Keratinocyte (primary cell): ENCODE results near the gene PPP1R12A. TPM values are rescaled to one million over a fixed set of nuclear protein-coding genes. Genes with fewer than 3 reads are reported as not detected.
A peak's percentile ranks its signal among the peaks of the same experiment; 100 is the strongest.

Experiments
- DNase-seq: peaks from one replicate; pipeline ENCODE4 v3.0.0-alpha.2; 2011; ENCODE audit warnings: low read depth, missing footprints, low spot score
- FAIRE-seq: peaks from 2 replicates; lab custom pipeline; 2011; peaks lifted over from hg19 to GRCh38; lab: Jason Lieb, UNC
- H2AFZ ChIP-seq: 2 replicates; pipeline ENCODE4 v1.6.0; 2012; ENCODE audit warnings: low read length, control low read depth, inconsistent platforms; ENCODE audit not compliant: control insufficient read depth
- H3K27ac ChIP-seq: 2 replicates; pipeline ENCODE4 v1.5.1; 2011; ENCODE audit warnings: low read length; ENCODE audit not compliant: control insufficient read depth, insufficient read depth
- H3K27me3 ChIP-seq: 3 replicates; pipeline ENCODE4 v1.6.0; 2011; ENCODE audit warnings: low read length; ENCODE audit not compliant: control insufficient read depth, insufficient read depth; ENCODE audit errors: extremely low read depth
- H3K36me3 ChIP-seq, 2 experiments: 2 replicates in 1 of 2; 3 replicates in 1 of 2; pipeline ENCODE4 v1.5.1; 2011; ENCODE audit warnings: low read length in 2 of 2, mild to moderate bottlenecking in 1 of 2; ENCODE audit not compliant: control insufficient read depth in 2 of 2, insufficient read depth in 2 of 2; ENCODE audit errors: extremely low read depth in 1 of 2
- H3K4me1 ChIP-seq: 3 replicates; pipeline ENCODE4 v1.5.1; 2011; ENCODE audit warnings: low read length; ENCODE audit not compliant: control insufficient read depth, insufficient read depth; ENCODE audit errors: extremely low read depth
- H3K4me2 ChIP-seq: 3 replicates; pipeline ENCODE4 v1.6.0; 2011; ENCODE audit warnings: low read depth, low read length; ENCODE audit not compliant: control insufficient read depth, insufficient read depth; ENCODE audit errors: extremely low read depth
- H3K4me3 ChIP-seq, 3 experiments: fragments of 200-600 bp in 1 of 3; sonication (generic) in 1 of 3; 2 replicates in 2 of 3; 3 replicates in 1 of 3; pipeline ENCODE4 v1.5.1; 2011 to 2016; ENCODE audit warnings: low read length in 3 of 3, mild to moderate bottlenecking in 3 of 3, control low read depth in 2 of 3, inconsistent platforms in 1 of 3, low read depth in 1 of 3, mixed read lengths in 1 of 3, mixed run types in 1 of 3, moderate library complexity in 1 of 3; ENCODE audit not compliant: control insufficient read depth in 2 of 3, insufficient read depth in 2 of 3; ENCODE audit errors: extremely low read depth in 1 of 3
- H3K79me2 ChIP-seq: 2 replicates; pipeline ENCODE4 v1.6.0; 2012; ENCODE audit warnings: low read length; ENCODE audit not compliant: control insufficient read depth, insufficient read depth
- H3K9ac ChIP-seq: 3 replicates; pipeline ENCODE4 v1.6.0; 2011; ENCODE audit warnings: low read length; ENCODE audit not compliant: control insufficient read depth, insufficient read depth; ENCODE audit errors: extremely low read depth
- H3K9me1 ChIP-seq: 3 replicates; pipeline ENCODE4 v1.6.0; 2011; ENCODE audit warnings: low read length; ENCODE audit not compliant: control insufficient read depth, insufficient read depth; ENCODE audit errors: extremely low read depth
- H3K9me3 ChIP-seq: 2 replicates; pipeline ENCODE4 v1.5.1; 2012; ENCODE audit warnings: low read depth, low read length; ENCODE audit not compliant: control insufficient read depth
- H4K20me1 ChIP-seq: 3 replicates; pipeline ENCODE4 v1.6.0; 2011; ENCODE audit warnings: low read length; ENCODE audit not compliant: control insufficient read depth, insufficient read depth; ENCODE audit errors: extremely low read depth
- CTCF ChIP-seq, 3 experiments: IDR thresholded peaks in 1 of 3; conservative IDR thresholded peaks in 1 of 3; optimal IDR thresholded peaks in 1 of 3; 2 replicates in 2 of 3; 3 replicates in 1 of 3; pipeline versions ENCODE3 to v1.5.1; 2011; ENCODE audit warnings: low read length in 3 of 3, mild to moderate bottlenecking in 3 of 3, moderate library complexity in 2 of 3, control low read depth in 1 of 3, inconsistent platforms in 1 of 3; ENCODE audit not compliant: insufficient read depth in 2 of 3; ENCODE audit errors: extremely low read depth in 1 of 3
- EZH2 ChIP-seq: IDR thresholded peaks from one replicate; pipeline ENCODE4 v1.6.1; 2012; ENCODE audit warnings: inconsistent platforms, mild to moderate bottlenecking, low read length, moderate library complexity
- dilution Hi-C: fragments of 300-500 bp; cut with MboI; formaldehyde crosslinking; loops from one replicate; pipeline ENCODE4 v1.7.0; 2020; ENCODE audit warnings: low sequenced_read_pairs; ENCODE audit not compliant: extremely low pct_ligation_motif_present
- polyA plus RNA-seq, 5 experiments: library from polyadenylated mRNA; depleted of rRNA in 3 of 5; stranded (reverse) in 3 of 5; stranded (forward) in 1 of 5; unstranded in 1 of 5; fragments of >200 nt; gene quantifications; 1 replicate in 1 of 5; 2 replicates in 3 of 5; 3 replicates in 1 of 5; pipeline versions ENCODE4 v1.2.1 to v1.2.3, GENCODE V29; 2011 to 2012; ENCODE audit warnings: missing spikeins in 2 of 5, low read depth in 1 of 5, low replicate concordance in 1 of 5

Gene PPP1R12A
- polyA plus RNA-seq, 1 donor (not counting 4 experiments of a cell fraction or from before 2014, with no cell fraction given): 45.2 TPM

- Histone ChIP-seq H3K4me1 (no peaks in the 10 kb centered on the region), H3K27me3 (no peaks in the 10 kb centered on the region), H3K36me3 (no peaks in the 10 kb centered on the region), H3K4me2 (no peak overlapping the region), H3K79me2 (no peaks in the 10 kb centered on the region), H3K27ac (no peak overlapping the region), H3K9ac (no peak overlapping the region), H3K4me3 (no peak overlapping the region), H3K9me3 (peaks cover 2% of the 10 kb centered on the region), H2AFZ (no peak overlapping the region), H4K20me1 (no peaks in the 10 kb centered on the region), H3K9me1 (no peaks in the 10 kb centered on the region)
- peak; percentile 9 for FAIRE-seq
- dilution Hi-C loops: no loop called here
- TF ChIP-seq CTCF (optimal IDR thresholded peaks at IDR 0.05 in 1 of 3, IDR thresholded peaks at IDR 0.05 in 1 of 3, conservative IDR thresholded peaks at IDR 0.05 in 1 of 3; ENCODE audit: extremely low read depth in 1 of 3, insufficient read depth in 2 of 3, low read length in 3 of 3) (no peak), EZH2 (no peak)
- DNase-seq: no peak
Measured at GRCh38 chr12:79747274-79747673, 187.6 kb downstream of the PPP1R12A start.

- no peak overlapping the region for H2AFZ ChIP-seq
- no peak for TF ChIP-seq EZH2
- peak; percentile 44 to 67 (median 52) for TF ChIP-seq CTCF (optimal IDR thresholded peaks at IDR 0.05 in 1 of 3, IDR thresholded peaks at IDR 0.05 in 1 of 3, conservative IDR thresholded peaks at IDR 0.05 in 1 of 3; ENCODE audit: extremely low read depth in 1 of 3, insufficient read depth in 2 of 3, low read length in 3 of 3)
- no peak overlapping the region for H3K9ac ChIP-seq
- no peak overlapping the region for H3K27ac ChIP-seq
- no peaks in the 10 kb centered on the region for H3K79me2 ChIP-seq
- no peaks in the 10 kb centered on the region for H3K36me3 ChIP-seq
- FAIRE-seq: peak; percentile 81
- no peaks in the 10 kb centered on the region for H4K20me1 ChIP-seq
- H3K9me1 ChIP-seq: no peaks in the 10 kb centered on the region
- no peaks in the 10 kb centered on the region for H3K27me3 ChIP-seq
- no peak overlapping the region for H3K4me3 ChIP-seq
- DNase-seq: peak; percentile 33
- H3K9me3 ChIP-seq: no peaks in the 10 kb centered on the region
- dilution Hi-C loops: no loop called here
- H3K4me1 ChIP-seq: no peaks in the 10 kb centered on the region
- no peak overlapping the region for H3K4me2 ChIP-seq
Measured at GRCh38 chr12:79737875-79738718, 196.8 kb downstream of the PPP1R12A start.
